Measurements from ENCODE around the gene KLRC3. TPM values are rescaled to one million over a fixed set of nuclear protein-coding genes. Genes with fewer than 3 reads are reported as not detected.
"Not testable (repeated sequence)": the region's sequence is repeated elsewhere in the genome, so short reads cannot be mapped to it uniquely, and the experiment has no call there.

Gene KLRC3
- total and polyA plus RNA-seq, 4 donors = 0.22 to 2.6 (median 0.44) TPM; not detected in 1

DNA sequence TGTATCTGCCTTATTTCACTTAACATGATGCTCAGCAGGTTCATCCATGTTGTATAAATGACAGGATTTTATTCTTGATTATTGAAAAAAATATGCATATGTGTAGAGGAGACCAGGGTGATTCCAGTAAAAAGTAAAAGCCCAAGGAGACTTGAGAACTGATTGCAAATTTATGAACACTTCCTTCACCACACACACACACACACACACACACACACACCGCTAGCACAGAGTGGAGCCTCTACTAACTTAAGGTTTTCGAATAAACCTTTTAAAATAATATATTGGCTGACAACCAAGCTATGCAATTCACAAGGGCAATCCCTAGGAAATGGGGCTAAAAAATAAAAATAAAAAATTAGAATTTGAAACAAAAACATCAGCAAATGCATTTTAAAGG is 22.2 kb downstream of the KLRC3 start:
- Histone ChIP-seq H3K27me3 (ENCODE audit: control insufficient read depth in 3 of 3, insufficient read depth in 3 of 3, low read length in 2 of 3) (no peaks in the 10 kb centered on the region), H3K27ac (ENCODE audit: low read depth in 1 of 2, low read length in 1 of 2) (no peak overlapping the region), H3K36me3 (ENCODE audit: control insufficient read depth in 4 of 4, insufficient read depth in 4 of 4, low read length in 4 of 4) (no peaks in the 10 kb centered on the region), H3K4me1 (ENCODE audit: control insufficient read depth in 5 of 5, insufficient read depth in 5 of 5, low read length in 5 of 5) (peaks cover 0 to 5% (median 1%) of the 10 kb centered on the region in 5 donors), H3K4me3 (no peak overlapping the region), H3K9ac (ENCODE audit: insufficient read depth in 1 of 2, low read length in 2 of 2) (no peak overlapping the region), H3K9me3 (ENCODE audit: control insufficient read depth in 4 of 4, insufficient read depth in 3 of 4, low read length in 3 of 4) (no peaks in the 10 kb centered on the region)
- TF ChIP-seq, protein P1, sequence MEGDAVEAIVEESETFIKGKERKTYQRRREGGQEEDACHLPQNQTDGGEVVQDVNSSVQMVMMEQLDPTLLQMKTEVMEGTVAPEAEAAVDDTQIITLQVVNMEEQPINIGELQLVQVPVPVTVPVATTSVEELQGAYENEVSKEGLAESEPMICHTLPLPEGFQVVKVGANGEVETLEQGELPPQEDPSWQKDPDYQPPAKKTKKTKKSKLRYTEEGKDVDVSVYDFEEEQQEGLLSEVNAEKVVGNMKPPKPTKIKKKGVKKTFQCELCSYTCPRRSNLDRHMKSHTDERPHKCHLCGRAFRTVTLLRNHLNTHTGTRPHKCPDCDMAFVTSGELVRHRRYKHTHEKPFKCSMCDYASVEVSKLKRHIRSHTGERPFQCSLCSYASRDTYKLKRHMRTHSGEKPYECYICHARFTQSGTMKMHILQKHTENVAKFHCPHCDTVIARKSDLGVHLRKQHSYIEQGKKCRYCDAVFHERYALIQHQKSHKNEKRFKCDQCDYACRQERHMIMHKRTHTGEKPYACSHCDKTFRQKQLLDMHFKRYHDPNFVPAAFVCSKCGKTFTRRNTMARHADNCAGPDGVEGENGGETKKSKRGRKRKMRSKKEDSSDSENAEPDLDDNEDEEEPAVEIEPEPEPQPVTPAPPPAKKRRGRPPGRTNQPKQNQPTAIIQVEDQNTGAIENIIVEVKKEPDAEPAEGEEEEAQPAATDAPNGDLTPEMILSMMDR (IDR thresholded peaks at IDR 0.05; ENCODE audit: control extremely low read depth, extremely low read depth) = no peak
- DNase-seq (no peak), ATAC-seq (ENCODE audit: insufficient read depth, low FRiP score) (no peak)
- WGBS, 2 donors = 84 to 89% methylated on average over 2 of the region's 2 CpGs

DNA sequence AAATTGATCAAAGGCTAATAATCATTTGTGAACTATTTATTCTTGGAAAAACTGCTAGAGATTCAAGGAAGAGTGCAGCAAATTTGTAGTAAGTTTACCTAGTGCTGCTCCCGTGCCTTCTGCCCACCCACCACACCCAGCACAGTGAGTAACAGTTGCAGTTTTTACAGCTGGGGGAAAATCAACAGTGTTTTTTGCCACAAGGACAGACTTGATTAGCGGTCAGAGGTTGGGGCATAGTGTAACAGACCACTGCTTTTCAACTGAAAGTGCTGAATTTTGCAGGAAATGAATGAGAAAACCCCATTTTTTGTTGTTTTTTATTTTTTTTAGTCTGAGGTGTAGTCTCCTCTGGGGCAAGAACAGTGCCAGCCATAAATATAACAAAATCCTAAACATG is 23.1 kb downstream of the KLRC3 start:
- Histone ChIP-seq H3K9me3 (ENCODE audit: control insufficient read depth in 4 of 4, insufficient read depth in 3 of 4, low read length in 3 of 4) (no peaks in the 10 kb centered on the region), H3K4me3 (no peak overlapping the region), H3K36me3 (ENCODE audit: control insufficient read depth in 4 of 4, insufficient read depth in 4 of 4, low read length in 4 of 4) (no peaks in the 10 kb centered on the region), H3K27ac (ENCODE audit: low read depth in 1 of 2, low read length in 1 of 2) (no peak overlapping the region), H3K27me3 (ENCODE audit: control insufficient read depth in 3 of 3, insufficient read depth in 3 of 3, low read length in 2 of 3) (no peaks in the 10 kb centered on the region), H3K4me1 (ENCODE audit: control insufficient read depth in 5 of 5, insufficient read depth in 5 of 5, low read length in 5 of 5) (peaks cover 0 to 5% (median 1%) of the 10 kb centered on the region in 5 donors), H3K9ac (ENCODE audit: insufficient read depth in 1 of 2, low read length in 2 of 2) (no peak overlapping the region)
- DNase-seq (no peak), ATAC-seq (ENCODE audit: insufficient read depth, low FRiP score) (no peak)
- 41 to 59% methylated on average over 2 of the region's 2 CpGs for WGBS, 2 donors
- TF ChIP-seq, protein P1 (IDR thresholded peaks at IDR 0.05; ENCODE audit: control extremely low read depth, extremely low read depth) = no peak

DNA sequence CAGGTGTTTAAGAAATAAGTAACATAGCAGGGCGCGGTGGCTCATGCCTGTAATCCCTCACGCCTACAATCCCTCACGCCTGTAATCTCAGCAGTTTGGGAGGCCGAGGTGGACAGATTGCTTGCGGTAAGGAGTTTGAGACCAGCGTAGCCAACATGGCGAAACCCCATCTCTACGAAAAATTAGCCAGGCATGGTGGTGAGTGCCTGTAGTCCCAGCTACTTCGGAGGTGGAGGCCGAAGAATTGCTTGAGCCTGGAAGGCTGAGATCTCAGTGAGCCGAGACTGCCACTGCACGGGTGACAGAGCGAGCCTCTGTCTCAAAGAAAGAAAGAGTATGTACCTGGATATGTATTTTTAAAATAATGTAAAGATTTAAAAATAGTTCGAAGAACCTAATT is 24.2 kb downstream of the KLRC3 start:
- H3K27ac ChIP-seq (ENCODE audit: low read depth in 1 of 2, low read length in 1 of 2); H3K9me3 ChIP-seq (ENCODE audit: control insufficient read depth in 4 of 4, insufficient read depth in 3 of 4, low read length in 3 of 4); H3K4me1 ChIP-seq (ENCODE audit: control insufficient read depth in 5 of 5, insufficient read depth in 5 of 5, low read length in 5 of 5); DNase-seq; H3K27me3 ChIP-seq (ENCODE audit: control insufficient read depth in 3 of 3, insufficient read depth in 3 of 3, low read length in 2 of 3); H3K4me3 ChIP-seq; H3K9ac ChIP-seq (ENCODE audit: insufficient read depth in 1 of 2, low read length in 2 of 2); ATAC-seq (ENCODE audit: insufficient read depth, low FRiP score); H3K36me3 ChIP-seq (ENCODE audit: control insufficient read depth in 4 of 4, insufficient read depth in 4 of 4, low read length in 4 of 4): not testable (repeated sequence)
- WGBS, 2 donors = 86 to 95% methylated on average over 15 of the region's 15 CpGs

DNA sequence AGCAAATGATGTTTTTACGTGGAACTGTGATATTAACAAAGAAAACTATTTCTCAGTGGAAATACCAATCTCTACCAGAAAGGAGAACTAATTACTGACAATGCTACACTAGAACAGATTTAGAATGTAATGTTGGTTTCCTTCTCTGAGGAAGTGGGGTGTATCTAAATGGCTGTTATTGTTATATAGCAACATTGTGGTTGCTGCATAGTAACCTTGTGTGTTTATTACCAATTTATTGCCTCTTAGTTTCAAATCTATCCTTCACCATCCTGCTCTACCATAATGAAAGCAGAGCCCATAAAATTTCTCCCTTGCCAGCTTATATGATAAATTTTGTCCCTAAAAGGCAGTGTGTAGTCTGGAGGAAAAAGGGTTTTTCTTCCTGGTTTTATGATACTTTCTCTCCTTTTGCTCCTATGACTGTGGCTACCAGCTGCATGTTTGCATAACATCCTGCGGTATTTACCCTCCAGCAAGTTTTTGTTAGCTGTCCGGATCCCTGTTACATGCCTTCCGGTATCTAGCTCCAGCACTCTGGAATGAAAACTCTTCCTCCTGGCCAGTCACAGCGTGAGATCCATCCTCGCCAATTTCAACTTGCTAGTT is 24.9 kb downstream of the KLRC3 start:
- DNase-seq (peak; percentile 53 to 69 (median 69)), ATAC-seq (ENCODE audit: insufficient read depth, low FRiP score) (peak; percentile 43)
- no peak overlapping the region for H3K4me3 ChIP-seq
- H3K27me3 ChIP-seq (ENCODE audit: control insufficient read depth in 3 of 3, insufficient read depth in 3 of 3, low read length in 2 of 3) = no peaks in the 10 kb centered on the region
- 10 to 17% methylated on average over 6 of the region's 6 CpGs for WGBS, 2 donors
- no peaks in the 10 kb centered on the region for H3K9me3 ChIP-seq (ENCODE audit: control insufficient read depth in 4 of 4, insufficient read depth in 3 of 4, low read length in 3 of 4)
- peak overlapping the region in 1 of 2 donors; percentile 70 for H3K27ac ChIP-seq (ENCODE audit: low read depth in 1 of 2, low read length in 1 of 2)
- H3K4me1 ChIP-seq (ENCODE audit: control insufficient read depth in 5 of 5, insufficient read depth in 5 of 5, low read length in 5 of 5) = peaks cover 0 to 5% (median 2%) of the 10 kb centered on the region in 5 donors
- no peaks in the 10 kb centered on the region for H3K36me3 ChIP-seq (ENCODE audit: control insufficient read depth in 4 of 4, insufficient read depth in 4 of 4, low read length in 4 of 4)
- H3K9ac ChIP-seq (ENCODE audit: insufficient read depth in 1 of 2, low read length in 2 of 2) = peak overlapping the region in 1 of 2 donors; percentile 17
- TF ChIP-seq, protein P1 (IDR thresholded peaks at IDR 0.05; ENCODE audit: control extremely low read depth, extremely low read depth) = no peak

DNA sequence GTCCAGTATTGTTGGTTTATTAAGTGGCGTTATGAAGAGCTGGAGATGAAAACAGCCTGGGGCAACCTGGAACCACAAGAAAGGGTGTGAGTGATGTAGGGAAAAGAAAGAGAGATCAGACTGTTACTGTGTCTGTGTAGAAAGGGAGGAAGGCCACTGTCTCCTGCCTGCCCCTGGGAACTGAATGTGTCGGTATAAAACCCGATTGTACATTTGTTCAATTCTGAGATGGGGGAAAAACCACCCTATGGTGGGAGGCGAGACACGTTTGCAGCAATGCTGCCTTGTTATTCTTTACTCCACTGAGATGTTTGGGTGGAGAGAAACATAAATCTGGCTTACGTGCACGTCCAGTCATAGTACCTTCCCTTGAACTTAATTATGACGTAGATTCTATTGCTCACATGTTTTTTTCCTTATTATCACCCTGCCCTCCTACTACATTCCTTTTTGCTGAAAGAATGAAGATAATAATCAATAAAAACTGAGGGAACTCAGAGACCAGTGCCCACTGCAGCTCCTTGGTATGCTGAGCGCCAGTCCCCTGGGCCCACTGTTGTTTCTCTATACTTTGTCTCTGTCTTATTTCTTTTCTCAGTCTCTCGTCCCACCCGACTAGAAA is 25.8 kb downstream of the KLRC3 start:
- not testable (repeated sequence) for H3K27me3 ChIP-seq (ENCODE audit: control insufficient read depth in 3 of 3, insufficient read depth in 3 of 3, low read length in 2 of 3); H3K27ac ChIP-seq (ENCODE audit: low read depth in 1 of 2, low read length in 1 of 2); H3K9me3 ChIP-seq (ENCODE audit: control insufficient read depth in 4 of 4, insufficient read depth in 3 of 4, low read length in 3 of 4); H3K36me3 ChIP-seq (ENCODE audit: control insufficient read depth in 4 of 4, insufficient read depth in 4 of 4, low read length in 4 of 4); H3K4me1 ChIP-seq (ENCODE audit: control insufficient read depth in 5 of 5, insufficient read depth in 5 of 5, low read length in 5 of 5); ATAC-seq (ENCODE audit: insufficient read depth, low FRiP score); DNase-seq; H3K4me3 ChIP-seq; H3K9ac ChIP-seq (ENCODE audit: insufficient read depth in 1 of 2, low read length in 2 of 2)
- 85 to 91% methylated on average over 11 of the region's 11 CpGs for WGBS, 2 donors

All from lung (tissue), 12 donors.